Endothelial cell of umbilical vein (primary cell): ENCODE results near the gene CCDC93. TPM values are rescaled to one million over a fixed set of nuclear protein-coding genes. Genes with fewer than 3 reads are reported as not detected.

Source experiments
- BruUV-seq: library from RNA; stranded (reverse); fragments of 400-500 nt; replicated peaks from 2 replicates; lab custom pipeline; 2021; lab: Mats Ljungman, UMichigan
- CTCF ChIA-PET: fragments of 300-600, 350-600 bp; sonication (Branson Sonifier 250); formaldehyde crosslinking; loops from one replicate; lab custom pipeline; 2021; ENCODE audit warnings: antibody characterized with exemption, inconsistent platforms; lab: Charles Lee
- POLR2A ChIA-PET: fragments of 300-600, 350-600 bp; sonication (Branson Sonifier 250); formaldehyde crosslinking; loops from one replicate; lab custom pipeline; 2021; ENCODE audit warnings: antibody characterized with exemption, inconsistent platforms; lab: Charles Lee
- DNase-seq: peaks from one replicate; pipeline ENCODE4 v3.0.0-alpha.2; 2011; ENCODE audit warnings: low read depth, low spot score
- FAIRE-seq: peaks from 2 replicates; lab custom pipeline; 2011; peaks lifted over from hg19 to GRCh38; lab: Jason Lieb, UNC
- H2AFZ ChIP-seq: 2 replicates; pipeline ENCODE4 v1.6.0; 2012; ENCODE audit warnings: low read depth, low read length, control low read depth, inconsistent platforms
- H3K27ac ChIP-seq: 2 replicates; pipeline ENCODE4 v1.5.1; 2011; ENCODE audit warnings: low read depth, mild to moderate bottlenecking, control low read depth, low read length, moderate library complexity; ENCODE audit not compliant: insufficient read depth
- H3K27me3 ChIP-seq, 2 experiments: 2 replicates each; pipeline versions ENCODE4 v1.6.0 to v1.6.1; 2011; ENCODE audit warnings: low read length in 2 of 2, mixed read lengths in 1 of 2; ENCODE audit not compliant: control insufficient read depth in 2 of 2, insufficient read depth in 2 of 2
- H3K36me3 ChIP-seq, 2 experiments: 2 replicates in 1 of 2; 3 replicates in 1 of 2; pipeline ENCODE4 v1.5.1; 2011; ENCODE audit warnings: low read length in 2 of 2, mild to moderate bottlenecking in 1 of 2, moderate library complexity in 1 of 2; ENCODE audit not compliant: control insufficient read depth in 2 of 2, insufficient read depth in 2 of 2; ENCODE audit errors: extremely low read depth in 1 of 2
- H3K4me1 ChIP-seq: 3 replicates; pipeline ENCODE4 v1.5.1; 2011; ENCODE audit warnings: mild to moderate bottlenecking, low read length; ENCODE audit not compliant: control insufficient read depth, insufficient read depth; ENCODE audit errors: extremely low read depth
- H3K4me2 ChIP-seq: 2 replicates; pipeline ENCODE4 v1.6.1; 2011; ENCODE audit warnings: low read length, control low read depth, mixed read lengths; ENCODE audit not compliant: insufficient read depth
- H3K4me3 ChIP-seq, 3 experiments: fragments of 200-600 bp in 1 of 3; sonication (generic), shearing (Covaris generic) in 1 of 3; replicated peaks in 1 of 3; 2 replicates each; pipeline ENCODE4 v1.5.1; 2011 to 2016; ENCODE audit warnings: control low read depth in 3 of 3, low read length in 3 of 3, mild to moderate bottlenecking in 2 of 3, inconsistent platforms in 1 of 3, low read depth in 1 of 3, moderate library complexity in 1 of 3; ENCODE audit not compliant: insufficient read depth in 1 of 3
- H3K79me2 ChIP-seq: 2 replicates; pipeline ENCODE4 v1.6.0; 2012; ENCODE audit warnings: low read length, inconsistent platforms; ENCODE audit not compliant: control insufficient read depth, insufficient read depth
- H3K9ac ChIP-seq: replicated peaks from 2 replicates; pipeline ENCODE3; 2011; ENCODE audit warnings: low read length, control low read depth; ENCODE audit not compliant: insufficient read depth; ENCODE audit errors: extremely low read depth
- H3K9me1 ChIP-seq: replicated peaks from 3 replicates; pipeline ENCODE4 v1.6.0; 2011; ENCODE audit warnings: mild to moderate bottlenecking, low read length; ENCODE audit not compliant: control insufficient read depth, insufficient read depth; ENCODE audit errors: extremely low read depth
- H3K9me3 ChIP-seq: replicated peaks from 2 replicates; pipeline ENCODE4 v1.5.1; 2012; ENCODE audit warnings: low read length, inconsistent platforms; ENCODE audit not compliant: control insufficient read depth, insufficient read depth
- H4K20me1 ChIP-seq: replicated peaks from 2 replicates; pipeline ENCODE3; 2011; ENCODE audit warnings: mild to moderate bottlenecking, low read length; ENCODE audit not compliant: control insufficient read depth, insufficient read depth; ENCODE audit errors: extremely low read depth
- CTCF ChIP-seq, 2 donors: IDR thresholded peaks; 1 replicate in 1 of 2; 2 replicates in 1 of 2; pipeline ENCODE4 v1.5.1; 2011; ENCODE audit warnings: low read length in 2 of 2, mild to moderate bottlenecking in 2 of 2, moderate library complexity in 2 of 2, control low read depth in 1 of 2, inconsistent platforms in 1 of 2, low read depth in 1 of 2; ENCODE audit not compliant: insufficient read depth in 1 of 2; ENCODE audit errors: extremely low read depth in 1 of 2
- EZH2 ChIP-seq: IDR thresholded peaks from 2 replicates; pipeline ENCODE4 v1.6.1; 2012; ENCODE audit warnings: borderline replicate concordance, low read depth, mild to moderate bottlenecking, moderate library complexity, low read length, inconsistent platforms; ENCODE audit not compliant: severe bottlenecking
- FOS ChIP-seq: IDR thresholded peaks from 2 replicates; pipeline ENCODE4 v1.6.1; 2011; ENCODE audit warnings: mild to moderate bottlenecking, low read length, moderate library complexity, borderline replicate concordance; ENCODE audit not compliant: insufficient read depth
- GATA2 ChIP-seq: IDR thresholded peaks from 2 replicates; pipeline ENCODE4 v1.7.0; 2011; ENCODE audit warnings: low read depth, mild to moderate bottlenecking, moderate library complexity, mixed read lengths, low read length; ENCODE audit not compliant: insufficient read length, insufficient read depth
- MAX ChIP-seq: IDR thresholded peaks from 2 replicates; pipeline ENCODE4 v1.6.1; 2011; ENCODE audit not compliant: insufficient read depth, insufficient read length
- MYC ChIP-seq: IDR thresholded peaks from one replicate; pipeline ENCODE4 v1.6.1; 2011; ENCODE audit warnings: mild to moderate bottlenecking, low read depth, low read length
- POLR2A ChIP-seq: IDR thresholded peaks from 2 replicates; pipeline ENCODE4 v1.6.1; 2012; ENCODE audit warnings: low read depth, mild to moderate bottlenecking, control low read depth, low read length
- POLR2AphosphoS5 ChIP-seq: IDR thresholded peaks from 2 replicates; pipeline ENCODE4 v1.6.1; 2012; ENCODE audit warnings: low read depth, mild to moderate bottlenecking, control low read depth, low read length, moderate library complexity; ENCODE audit not compliant: insufficient read depth
- dilution Hi-C: fragments of 300-500 bp; cut with MboI; formaldehyde crosslinking; loops from one replicate; pipeline ENCODE4 v1.15.0; 2019; ENCODE audit warnings: low sequenced_read_pairs; ENCODE audit not compliant: extremely low pct_ligation_motif_present
- intact Hi-C: fragments of 100-400 bp; cut with micrococcal nuclease; formaldehyde crosslinking; loops from one replicate; pipeline ENCODE4 v1.10.0; 2022
- polyA plus RNA-seq, 4 experiments: library from polyadenylated mRNA; depleted of rRNA in 3 of 4; stranded (reverse) in 3 of 4; unstranded in 1 of 4; fragments of >200 nt; gene quantifications; 2 replicates each; pipeline versions ENCODE4 v1.2.1 to v1.2.3, GENCODE V29; 2011 to 2012; ENCODE audit warnings: missing spikeins in 1 of 4
- total RNA-seq: library from RNA; stranded (reverse); gene quantifications from 2 replicates; pipeline ENCODE4 v1.2.3, GENCODE V29; 2021

CCDC93 gene
- total and polyA plus RNA-seq, 2 donors (not counting 3 experiments of a cell fraction or from before 2014, with no cell fraction given), result 13.8 to 35.1 TPM

GRCh38 chr2:117902933-117903332 is 110.9 kb downstream of the CCDC93 start:
- Histone ChIP-seq H2AFZ (no peak overlapping the region), H3K36me3 (no peaks in the 10 kb centered on the region), H3K9me3 (no peaks in the 10 kb centered on the region), H3K4me1 (no peaks in the 10 kb centered on the region), H3K4me3 (no peak overlapping the region), H3K27me3 (no peaks in the 10 kb centered on the region), H4K20me1 (no peaks in the 10 kb centered on the region), H3K4me2 (no peak overlapping the region), H3K9me1 (no peaks in the 10 kb centered on the region), H3K9ac (no peak overlapping the region), H3K27ac (no peak overlapping the region), H3K79me2 (no peaks in the 10 kb centered on the region)
- DNase-seq, result no peak
- CTCF ChIA-PET, result interaction anchor here (1.0 kb wide), 1 partner anchor 47 kb away, joined by 3 read pairs; no protein-coding TSS in a partner anchor
- intact Hi-C loops, result no loop called here
- POLR2A ChIA-PET, result no interaction called here
- TF ChIP-seq POLR2A, result no peak
- BruUV-seq, result no TSS peak
- dilution Hi-C loops, result no loop called here
- no peak for FAIRE-seq

GRCh38 chr2:117888897-117889296 is 125.0 kb downstream of the CCDC93 start:
- H4K20me1 ChIP-seq, result no peaks in the 10 kb centered on the region
- ChIA-PET POLR2A (no interaction called here), CTCF (no interaction called here)
- H3K27me3 ChIP-seq, result peaks cover 0 to 12% of the 10 kb centered on the region in 2 experiments
- no peak overlapping the region for H2AFZ ChIP-seq
- H3K9me1 ChIP-seq, result no peaks in the 10 kb centered on the region
- no peak for DNase-seq
- H3K4me3 ChIP-seq, result no peak overlapping the region
- H3K27ac ChIP-seq, result no peak overlapping the region
- no peak overlapping the region for H3K9ac ChIP-seq
- TF ChIP-seq MAX, result no peak
- TF ChIP-seq POLR2AphosphoS5, result no peak
- no peak for TF ChIP-seq EZH2
- TF ChIP-seq GATA2, result no peak
- TF ChIP-seq CTCF (IDR thresholded peaks at IDR 0.05; ENCODE audit: extremely low read depth in 1 of 2, insufficient read depth in 1 of 2, low read depth in 1 of 2, low read length in 2 of 2), result no peak
- no peak for TF ChIP-seq FOS
- no peak for TF ChIP-seq POLR2A
- TF ChIP-seq MYC, result no peak
- H3K4me1 ChIP-seq, result no peaks in the 10 kb centered on the region
- H3K79me2 ChIP-seq, result no peaks in the 10 kb centered on the region
- dilution Hi-C loops (no loop called here), intact Hi-C loops (no loop called here)
- H3K4me2 ChIP-seq, result no peak overlapping the region
- no peaks in the 10 kb centered on the region for H3K36me3 ChIP-seq
- H3K9me3 ChIP-seq, result no peaks in the 10 kb centered on the region
- FAIRE-seq, result no peak
- BruUV-seq, result no TSS peak
